Measurements from ENCODE around the gene GFI1B. TPM values are rescaled to one million over a fixed set of nuclear protein-coding genes. Genes with fewer than 3 reads are reported as not detected.

Gene GFI1B
- total RNA-seq, 4 donors from 2014 or later = 0.13 to 0.38 TPM; not detected in 2

DNA sequence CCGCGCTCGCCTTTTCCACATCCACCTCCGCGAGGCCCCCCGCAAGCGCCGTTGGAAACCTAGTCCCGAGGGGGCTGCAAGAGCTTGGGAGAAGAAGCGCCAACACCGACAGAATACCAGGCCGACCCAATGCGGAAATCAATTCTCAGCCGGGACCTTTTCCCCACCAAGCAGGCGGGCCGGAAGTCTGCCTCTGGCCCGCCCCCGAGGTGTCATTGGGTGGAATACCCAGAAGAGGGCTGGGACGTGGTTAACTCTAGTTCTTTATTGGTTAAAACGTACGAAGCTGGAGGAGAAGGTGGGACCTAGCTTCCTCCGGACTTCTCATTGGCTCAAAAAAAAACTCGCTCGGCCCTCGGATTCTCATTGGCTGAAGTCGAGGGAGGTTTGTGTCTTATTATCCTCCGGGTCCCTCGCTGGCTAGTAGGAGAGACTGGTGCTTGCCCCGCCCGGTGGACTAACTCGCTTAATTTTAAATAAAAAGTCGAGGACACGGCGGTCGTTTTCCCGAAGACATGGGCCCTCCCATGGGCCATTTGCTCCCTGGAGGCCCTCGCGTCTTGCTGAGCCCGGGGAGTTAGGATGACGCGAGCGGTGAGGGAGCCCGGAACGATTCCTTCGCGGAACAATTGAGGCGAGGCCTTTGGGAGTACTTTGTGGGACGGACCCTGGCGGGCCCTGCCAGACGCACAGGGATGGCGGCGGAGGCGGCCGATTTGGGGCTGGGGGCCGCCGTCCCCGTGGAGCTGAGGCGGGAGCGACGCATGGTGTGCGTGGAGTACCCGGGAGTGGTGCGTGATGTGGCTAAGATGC is 52.0 kb downstream of the GFI1B start, which contains the start of gene GTF3C5:
Gene GTF3C5 (plus strand): TSS at position 681 of the 813 bp plus-strand sequence. CDS start 15 bp downstream, at position 696.
- TF ChIP-seq POLR2A (IDR thresholded peaks at IDR 0.05) (peak in 1 of 2 donors; percentile 44), CTCF (IDR thresholded peaks at IDR 0.05) (peak in 1 of 3 donors; percentile 58)
- intact Hi-C loops (cut with DNase I; ENCODE audit: low total_unique reads) = no loop called here
- DNase-seq (ENCODE audit: low spot score in 2 of 2) = peak; percentile 94 to 99
- peak within 1 kb of the TSS; percentile 79 for H3K4me3 ChIP-seq (ENCODE audit: low read depth, poor library complexity, severe bottlenecking)
- WGBS, 2 donors = 0% methylated on average over 45 to 52 of the region's 63 CpGs

GRCh38 chr9:133031130-133031422 is 52.6 kb downstream of the GFI1B start:
- no peak for TF ChIP-seq POLR2A (IDR thresholded peaks at IDR 0.05)
- TF ChIP-seq CTCF (IDR thresholded peaks at IDR 0.05) = no peak
- intact Hi-C loops (cut with DNase I; ENCODE audit: low total_unique reads) = no loop called here
- 1 to 2% methylated on average over 16 of the region's 16 CpGs for WGBS, 2 donors
- peak overlapping the region; percentile 62 for H3K4me3 ChIP-seq (ENCODE audit: low read depth, poor library complexity, severe bottlenecking)
- no peak for DNase-seq (ENCODE audit: low spot score in 2 of 2)

- intact Hi-C loops (cut with DNase I; ENCODE audit: low total_unique reads) = no loop called here
Observed at GRCh38 chr9:133031496-133031911, 53.0 kb downstream of the GFI1B start.

GRCh38 chr9:133032171-133032570 is 53.7 kb downstream of the GFI1B start:
- TF ChIP-seq POLR2A (IDR thresholded peaks at IDR 0.05) (no peak), CTCF (IDR thresholded peaks at IDR 0.05) (no peak)
- H3K4me3 ChIP-seq (ENCODE audit: low read depth, poor library complexity, severe bottlenecking) = no peak overlapping the region
- intact Hi-C loops (cut with DNase I; ENCODE audit: low total_unique reads) = no loop called here
- DNase-seq (ENCODE audit: low spot score in 2 of 2) = no peak
- 86 to 93% methylated on average over 10 of the region's 10 CpGs for WGBS, 2 donors

More at GRCh38 chr9:133031496-133031911, 53.0 kb downstream of the GFI1B start:
- WGBS, 2 donors = 57 to 67% methylated on average over 10 of the region's 10 CpGs
- peak overlapping the region; percentile 62 for H3K4me3 ChIP-seq (ENCODE audit: low read depth, poor library complexity, severe bottlenecking)
- no peak for DNase-seq (ENCODE audit: low spot score in 2 of 2)
- TF ChIP-seq POLR2A (IDR thresholded peaks at IDR 0.05) = no peak
- no peak for TF ChIP-seq CTCF (IDR thresholded peaks at IDR 0.05)

DNA sequence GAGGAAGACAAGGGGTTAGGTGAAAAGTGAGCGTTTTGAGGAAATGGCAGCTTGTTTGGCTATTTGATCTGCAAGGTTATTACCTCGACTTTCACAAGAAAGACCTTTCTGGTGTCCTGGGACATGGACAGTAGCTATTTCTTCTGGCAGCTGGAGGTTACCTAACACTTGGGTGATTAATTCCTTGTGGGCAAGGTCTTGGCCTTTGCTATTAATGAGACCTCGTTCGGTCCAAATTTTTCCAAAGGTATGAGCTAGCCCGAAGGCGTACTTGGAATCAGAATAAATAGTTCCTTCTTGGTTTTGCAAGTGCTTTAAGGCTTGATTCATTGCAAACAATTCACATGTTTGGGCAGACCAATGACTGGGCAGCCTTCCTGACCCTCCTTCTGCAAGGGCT is 57.2 kb downstream of the GFI1B start:
- no peak for DNase-seq (ENCODE audit: low spot score in 2 of 2)
- intact Hi-C loops (cut with DNase I; ENCODE audit: low total_unique reads) = loop anchor here (5.0 kb wide), 1 partner anchor 107 kb away; no protein-coding TSS in a partner anchor
- no peak overlapping the region for H3K4me3 ChIP-seq (ENCODE audit: low read depth, poor library complexity, severe bottlenecking)
- WGBS, 2 donors = 70 to 73% methylated on average over 6 of the region's 6 CpGs
- TF ChIP-seq CTCF (IDR thresholded peaks at IDR 0.05) = no peak
- TF ChIP-seq POLR2A (IDR thresholded peaks at IDR 0.05) = no peak

Data from lower leg skin (tissue), 4 donors.